GM21526 (cell line): Measurements from ENCODE around the gene FOXG1.

Source experiments
- ATAC-seq: cut with Tn5 transposase; IDR thresholded peaks from one replicate; pipeline ENCODE4 v1.9.1; 2021; ENCODE audit warnings: moderate library complexity; ENCODE audit not compliant: unreplicated experiment, low FRiP score

Gene FOXG1

GRCh38 chr14:28774764-28775735 lies 8.5 kb downstream of the FOXG1 start:
- ATAC-seq = no peak

GRCh38 chr14:28776482-28777266 lies 10.1 kb downstream of the FOXG1 start:
- no peak for ATAC-seq

GRCh38 chr14:28777471-28778137 lies 11.0 kb downstream of the FOXG1 start:
- ATAC-seq = no peak

GRCh38 chr14:28778138-28779117 lies 11.8 kb downstream of the FOXG1 start:
- no peak for ATAC-seq

GRCh38 chr14:28779456-28779855 lies 12.9 kb downstream of the FOXG1 start:
- ATAC-seq = no peak

- no peak for ATAC-seq
These were observed 14.5 kb downstream of the FOXG1 start for GRCh38 chr14:28780843-28781820.

GRCh38 chr14:28782301-28782700 lies 15.7 kb downstream of the FOXG1 start:
- no peak for ATAC-seq

- no peak for ATAC-seq
These were observed 17.1 kb downstream of the FOXG1 start for GRCh38 chr14:28783664-28784063.

- ATAC-seq = no peak
These were observed 17.8 kb downstream of the FOXG1 start for GRCh38 chr14:28784096-28785048.

- ATAC-seq = no peak
These were observed 18.7 kb downstream of the FOXG1 start for GRCh38 chr14:28785096-28785952.

- ATAC-seq = no peak
These were observed 40.9 kb downstream of the FOXG1 start for GRCh38 chr14:28807518-28807917.

- ATAC-seq = no peak
These were observed 47.2 kb downstream of the FOXG1 start for GRCh38 chr14:28813810-28814209.
